CD4-positive, alpha-beta T cell treated with Interferon gamma for 1 hour (primary cell): ENCODE data around the gene SMAD2.
"Not testable (repeated sequence)": the region's sequence is repeated elsewhere in the genome, so short reads cannot be mapped to it uniquely, and the experiment has no call there.

ENCODE experiments used
- DNase-seq: peaks from one replicate; pipeline ENCODE4 v3.0.0-alpha.2; 2020

Gene SMAD2

DNA sequence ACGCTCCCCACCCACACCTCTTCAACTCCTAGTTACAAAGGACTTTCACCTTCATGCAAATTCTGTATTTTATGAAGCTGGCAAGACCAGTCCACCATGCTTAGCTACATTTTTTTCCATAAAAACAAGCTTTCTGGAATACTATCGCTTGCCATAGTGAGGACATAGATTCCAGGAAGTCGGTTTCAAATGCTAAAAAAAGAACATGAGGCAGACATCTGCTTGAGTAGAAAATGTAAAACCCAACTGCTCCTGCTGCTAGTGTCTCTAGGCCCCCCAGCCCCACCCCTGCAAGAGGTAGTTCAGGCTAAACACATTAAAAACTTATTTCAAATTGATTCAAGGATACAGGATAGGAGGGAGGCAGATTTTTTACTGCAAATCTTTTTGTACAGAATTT, 148.9 kb downstream of the SMAD2 start:
- DNase-seq, result no peak

DNA sequence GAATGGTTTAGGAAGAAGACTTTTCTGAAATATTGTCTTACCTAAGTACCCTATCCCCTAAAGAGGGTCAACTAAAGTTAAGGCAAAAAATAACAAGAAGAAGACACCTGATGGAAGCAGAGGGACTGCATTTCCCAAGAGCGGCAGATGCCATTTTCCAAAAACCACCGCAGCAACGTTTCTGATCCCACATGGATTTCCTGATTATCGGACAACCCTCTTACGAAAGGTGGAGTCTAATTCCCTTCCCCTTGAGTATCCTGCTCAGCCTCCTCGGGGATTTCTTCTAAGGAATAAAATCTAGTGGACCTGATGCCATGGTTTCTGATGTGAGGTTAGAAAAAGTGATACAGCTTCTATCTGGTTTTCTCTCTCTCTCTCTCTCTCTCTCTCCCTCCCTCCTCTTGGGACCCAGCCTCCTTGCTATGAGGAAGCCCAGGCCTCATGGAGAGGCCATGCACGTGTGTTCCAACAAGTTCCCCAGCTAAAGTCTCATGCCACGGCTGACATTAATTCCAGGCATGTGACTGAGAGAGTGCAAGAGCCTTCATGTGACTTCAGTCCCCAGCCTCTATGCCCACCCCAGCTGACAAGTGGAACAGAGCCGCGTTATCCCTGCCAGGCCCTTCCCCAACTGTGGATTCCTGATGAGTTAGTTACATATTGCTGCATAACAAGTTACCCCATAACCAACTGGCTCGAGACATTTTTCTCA, 150.3 kb downstream of the SMAD2 start:
- DNase-seq, result no peak

DNA sequence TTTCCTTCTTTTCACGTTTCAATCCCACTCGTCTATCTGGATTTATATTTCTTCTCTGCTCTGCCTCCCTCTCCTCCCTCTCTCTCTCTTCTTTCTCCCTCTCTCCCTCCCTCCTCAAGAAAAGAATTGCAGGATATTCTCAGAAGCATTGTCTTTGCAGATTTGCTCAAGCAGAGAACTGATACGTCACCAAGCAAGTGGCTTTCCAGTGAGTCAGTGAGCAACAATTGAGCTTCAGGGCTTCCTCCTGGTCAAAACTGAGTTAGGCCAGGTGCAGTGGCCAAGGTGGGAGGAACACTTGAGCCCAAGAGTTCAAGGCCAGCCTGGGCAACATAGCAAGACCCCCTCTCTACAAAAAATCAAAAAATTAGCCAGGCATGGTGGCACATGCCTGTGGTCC, 151.1 kb downstream of the SMAD2 start:
- no peak for DNase-seq

DNA sequence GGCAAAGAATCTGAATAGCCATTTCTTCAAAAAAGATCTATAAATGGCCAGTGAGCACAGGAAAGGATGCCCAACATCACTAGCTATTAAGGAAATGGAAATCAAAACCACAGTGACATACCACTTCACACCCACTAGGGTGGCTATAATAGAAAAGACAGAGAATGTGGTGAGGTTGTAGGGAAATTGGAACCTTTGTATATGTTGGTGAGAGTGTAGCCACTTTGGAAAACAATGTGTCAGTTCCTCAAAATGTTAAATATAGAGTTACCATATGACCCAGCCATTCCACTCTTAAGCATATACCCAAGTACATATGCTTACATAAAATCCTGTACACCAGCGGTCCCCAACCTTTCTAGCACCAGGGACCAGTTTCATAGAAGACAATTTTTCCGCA, 152.8 kb downstream of the SMAD2 start:
- DNase-seq, result no peak

DNA sequence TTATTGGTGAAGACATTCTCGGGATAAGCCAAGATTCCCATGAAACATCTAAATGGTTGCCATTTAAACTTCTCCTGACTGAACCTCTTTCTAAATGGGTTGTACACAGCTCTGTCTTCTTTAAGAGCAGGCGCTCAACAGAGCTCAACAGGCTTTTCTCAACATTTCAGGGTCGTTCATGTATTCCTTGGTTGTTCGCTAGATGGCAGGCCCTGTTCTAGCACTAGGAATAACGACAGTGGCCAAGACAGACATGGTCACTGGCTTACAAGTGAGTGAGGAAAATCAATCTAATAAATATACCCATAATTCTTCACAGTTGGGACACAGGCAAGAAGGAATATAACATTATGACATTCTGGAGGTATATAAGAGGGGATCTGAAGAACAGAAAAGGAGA, 154.5 kb downstream of the SMAD2 start:
- no peak for DNase-seq

DNA sequence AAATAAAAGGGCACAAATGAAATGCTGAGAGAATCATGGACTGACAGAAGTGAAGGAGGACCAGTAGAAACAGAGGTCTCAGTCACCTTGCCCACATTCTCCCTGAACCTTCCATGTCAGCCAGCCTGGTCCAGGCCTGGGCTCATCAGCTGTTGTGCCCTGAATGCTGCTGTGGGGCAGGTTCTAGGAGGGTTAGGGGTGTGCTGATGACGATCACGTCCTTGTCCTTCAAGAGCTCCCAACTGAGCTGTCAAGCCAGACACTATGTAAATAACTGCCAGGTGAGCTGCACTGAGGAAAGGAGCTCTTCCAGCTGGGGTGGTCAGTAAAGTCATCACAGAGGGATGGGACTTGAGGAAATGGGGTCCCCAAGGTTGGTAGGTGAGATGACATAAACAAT, 156.5 kb downstream of the SMAD2 start:
- no peak for DNase-seq

DNA sequence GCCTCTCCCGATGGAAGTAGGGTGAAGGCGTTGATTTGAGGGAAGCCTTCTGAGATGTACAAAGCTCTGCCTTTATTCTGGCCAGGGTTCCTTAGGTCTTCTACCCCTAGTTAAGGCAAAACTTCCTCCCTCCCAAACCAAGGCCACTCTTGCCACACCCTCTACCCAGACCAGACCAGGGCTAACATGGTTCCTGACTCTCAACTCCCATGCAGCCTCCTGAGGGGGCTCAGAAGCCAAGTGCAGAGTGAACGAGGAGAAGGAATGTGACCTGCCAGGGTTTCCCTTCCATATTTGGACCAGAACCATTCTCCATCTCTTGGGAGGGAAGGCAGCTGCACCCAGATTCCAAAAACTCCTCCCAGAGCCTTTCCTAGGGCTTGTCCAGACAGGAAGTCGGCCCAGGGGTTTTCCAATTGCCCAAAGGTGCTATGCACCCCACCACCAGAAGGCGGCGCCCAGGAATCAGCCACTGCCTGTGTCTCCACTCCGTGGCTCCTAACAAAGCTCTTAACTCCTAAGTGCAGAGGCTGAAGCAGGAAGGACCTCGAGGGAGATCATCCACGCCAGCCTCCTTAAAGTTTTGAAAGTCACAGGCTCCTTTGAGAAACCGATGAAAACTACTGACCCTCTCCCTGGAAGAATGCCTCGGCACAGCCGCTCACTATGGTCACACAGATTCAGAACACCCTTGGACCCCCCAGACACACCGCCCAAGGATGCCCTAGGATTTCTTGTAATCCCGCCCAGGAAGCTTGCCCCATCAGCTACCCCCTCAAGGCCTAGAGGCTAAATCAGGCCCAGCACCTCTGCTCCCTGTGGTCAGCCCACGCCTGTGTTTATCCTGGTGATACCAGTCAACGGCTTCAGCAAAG, 157.8 kb downstream of the SMAD2 start:
- peak; percentile 12 for DNase-seq

DNA sequence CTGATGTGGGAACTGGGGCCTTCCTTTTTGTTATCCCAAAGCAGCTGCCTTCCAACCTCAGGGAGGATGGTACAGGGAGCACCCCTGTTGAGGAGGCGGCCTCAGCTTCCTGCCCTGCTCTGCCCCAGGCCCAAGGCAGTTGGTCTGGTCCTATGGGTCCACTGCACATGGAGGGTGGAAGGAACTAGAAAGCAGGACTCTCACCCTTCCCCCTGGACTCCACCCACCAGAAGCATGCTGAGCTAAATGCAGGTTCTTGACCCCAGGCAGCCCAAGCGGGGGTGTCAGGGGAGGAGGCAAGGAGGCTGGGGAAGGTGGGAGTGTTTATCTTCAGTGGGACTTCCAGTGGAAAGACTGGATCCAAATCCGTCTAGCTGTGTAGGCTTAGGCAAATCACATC, 158.5 kb downstream of the SMAD2 start:
- DNase-seq, result no peak

DNA sequence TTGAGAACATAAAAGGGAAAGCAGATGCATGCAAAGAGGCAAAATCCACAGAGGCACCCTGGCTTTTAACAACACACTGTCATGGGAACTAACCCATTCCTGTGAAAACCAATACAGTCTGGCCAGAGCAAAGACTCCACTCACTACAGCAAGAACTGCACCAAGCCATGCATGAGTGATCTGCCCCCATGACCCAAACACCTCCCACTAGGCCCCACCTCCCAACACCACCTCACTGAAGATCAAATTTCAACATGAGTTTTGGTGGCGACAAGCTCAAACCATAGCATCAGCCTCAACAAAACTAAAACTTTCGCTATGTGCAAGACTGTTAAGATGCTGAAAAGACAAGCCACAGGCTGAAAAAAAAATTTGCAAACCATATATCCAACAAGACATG, 162.8 kb downstream of the SMAD2 start:
- DNase-seq, result no peak

DNA sequence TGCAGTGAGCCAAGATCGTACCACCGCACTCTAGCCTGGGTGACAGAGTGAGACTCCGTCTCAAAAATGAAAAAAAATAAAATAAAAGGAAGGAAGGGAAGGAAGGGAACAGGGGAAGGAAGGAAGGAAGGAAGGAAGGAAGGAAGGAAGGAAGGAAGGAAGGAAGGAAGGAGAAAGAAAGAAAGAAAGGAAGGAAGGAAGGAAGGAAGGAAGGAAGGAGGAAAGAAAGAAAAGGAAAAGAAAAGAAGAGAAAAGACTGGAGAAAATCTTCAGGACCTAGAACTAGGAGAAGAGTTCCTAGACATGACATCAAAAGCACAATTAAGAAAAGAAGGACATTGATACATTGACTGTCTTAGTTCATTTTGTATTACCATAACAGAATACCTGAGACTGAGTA, 163.3 kb downstream of the SMAD2 start:
- DNase-seq, result not testable (repeated sequence)
